Stimulated activated CD8-positive, alpha-beta memory T cell treated with anti-CD3 and anti-CD28 coated beads, Interleukin-4, amount 100 ng/mL, for 1 hour (primary cell): ENCODE measurements around the gene SCART1.
"Not testable (repeated sequence)": the region's sequence is repeated elsewhere in the genome, so short reads cannot be mapped to it uniquely, and the experiment has no call there.

Experiments used
- DNase-seq, 2 donors: peaks; one replicate each; pipeline ENCODE4 v3.0.0-alpha.2; 2020; ENCODE audit warnings: low read depth in 2 of 2, low spot score in 1 of 2

SCART1 gene

DNA sequence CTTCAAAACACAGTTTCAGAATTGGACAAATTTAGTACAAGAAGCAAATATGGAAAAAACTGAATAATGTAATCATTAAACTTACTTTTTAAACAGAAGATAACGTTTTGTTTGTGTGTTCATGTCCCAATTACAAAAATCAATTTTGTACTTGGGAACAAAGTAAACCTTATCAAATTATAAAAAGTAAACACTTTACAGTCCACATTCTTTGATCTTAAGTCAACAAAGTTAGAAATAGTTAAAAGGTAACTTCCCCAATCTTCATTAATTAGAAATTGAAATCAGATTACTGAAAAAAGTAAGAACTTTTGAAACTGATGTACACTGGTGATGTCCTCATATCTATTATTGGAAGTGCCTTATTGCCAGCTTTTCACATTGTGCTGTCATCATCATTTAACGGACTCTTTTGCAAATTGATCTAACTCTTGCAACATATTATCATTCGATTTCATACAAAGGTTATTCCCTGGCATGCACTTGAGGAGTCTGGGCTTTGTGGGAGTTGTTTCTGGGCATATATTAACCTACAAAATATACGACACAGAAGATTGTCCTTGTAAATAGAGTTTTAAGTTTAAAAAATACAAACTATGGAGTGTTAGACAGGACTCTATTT lies 58.3 kb downstream of the SCART1 start:
- DNase-seq, result no peak

DNA sequence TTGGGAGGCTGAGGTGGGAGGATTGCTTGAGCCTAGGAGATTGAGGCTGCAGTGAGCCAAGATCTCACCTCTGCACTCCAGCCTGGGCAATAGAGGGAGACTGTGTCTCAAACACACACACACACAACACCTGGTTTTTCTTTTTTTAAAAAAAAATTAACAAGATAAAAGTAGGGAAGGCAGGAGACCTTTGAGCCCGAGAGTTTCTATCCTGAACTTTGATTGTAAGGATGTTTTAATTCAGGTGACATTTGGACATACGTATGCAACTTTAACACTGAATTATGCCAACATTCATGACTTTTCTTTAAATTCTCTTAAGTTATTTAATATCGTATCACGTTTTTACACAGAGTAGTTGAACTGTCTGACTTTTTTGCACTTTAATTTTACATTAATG lies 61.7 kb downstream of the SCART1 start:
- no peak for DNase-seq

DNA sequence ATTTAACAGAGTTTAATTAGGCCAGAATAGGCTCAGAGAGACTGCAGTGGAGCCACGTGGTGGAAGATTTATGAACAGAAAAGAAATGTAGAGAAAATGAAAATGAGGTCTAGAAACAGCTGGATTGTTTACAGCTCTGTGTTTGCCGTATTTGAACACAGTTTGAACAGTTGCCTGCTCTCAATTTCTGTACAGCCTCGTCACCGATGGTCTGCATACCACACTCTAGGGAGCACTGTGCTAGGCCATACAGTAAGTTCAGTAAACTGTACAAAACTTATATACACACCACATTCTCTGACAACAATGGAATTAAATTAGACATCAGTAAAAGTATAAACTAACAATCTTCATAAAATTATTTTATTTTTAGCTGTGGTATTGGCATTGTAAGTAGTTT lies 62.3 kb downstream of the SCART1 start:
- no peak for DNase-seq

DNA sequence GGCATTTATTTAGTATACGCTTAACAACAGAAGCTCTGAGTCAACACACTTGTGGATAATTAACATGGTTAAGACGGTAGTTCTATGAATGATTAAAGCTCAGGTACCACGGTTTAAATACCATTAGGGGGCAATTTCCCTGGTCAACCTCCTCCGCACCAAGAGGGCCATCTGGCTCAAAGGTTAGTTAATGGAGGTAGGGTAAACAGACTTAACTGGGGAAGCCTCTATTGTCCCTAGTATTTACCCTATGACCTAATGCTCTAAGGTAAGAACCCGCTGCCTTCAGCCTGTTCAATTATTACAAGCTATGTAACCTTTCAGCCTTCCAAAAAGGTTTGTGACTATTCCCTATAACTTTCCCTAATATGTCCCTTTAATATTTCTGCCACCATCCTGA lies 64.8 kb downstream of the SCART1 start:
- not testable (repeated sequence) for DNase-seq
